GM18507 (cell line): ENCODE results near the gene ZSCAN29.
"Not testable (repeated sequence)": the region's sequence is repeated elsewhere in the genome, so short reads cannot be mapped to it uniquely, and the experiment has no call there.

Experiments
- DNase-seq: peaks from one replicate; pipeline ENCODE4 v3.0.0; 2011; ENCODE audit warnings: low read depth; ENCODE audit not compliant: insufficient read length; ENCODE audit errors: extremely low spot score
- FAIRE-seq: peaks from 2 replicates; lab custom pipeline; 2011; peaks lifted over from hg19 to GRCh38; lab: Jason Lieb, UNC

ZSCAN29 gene

DNA sequence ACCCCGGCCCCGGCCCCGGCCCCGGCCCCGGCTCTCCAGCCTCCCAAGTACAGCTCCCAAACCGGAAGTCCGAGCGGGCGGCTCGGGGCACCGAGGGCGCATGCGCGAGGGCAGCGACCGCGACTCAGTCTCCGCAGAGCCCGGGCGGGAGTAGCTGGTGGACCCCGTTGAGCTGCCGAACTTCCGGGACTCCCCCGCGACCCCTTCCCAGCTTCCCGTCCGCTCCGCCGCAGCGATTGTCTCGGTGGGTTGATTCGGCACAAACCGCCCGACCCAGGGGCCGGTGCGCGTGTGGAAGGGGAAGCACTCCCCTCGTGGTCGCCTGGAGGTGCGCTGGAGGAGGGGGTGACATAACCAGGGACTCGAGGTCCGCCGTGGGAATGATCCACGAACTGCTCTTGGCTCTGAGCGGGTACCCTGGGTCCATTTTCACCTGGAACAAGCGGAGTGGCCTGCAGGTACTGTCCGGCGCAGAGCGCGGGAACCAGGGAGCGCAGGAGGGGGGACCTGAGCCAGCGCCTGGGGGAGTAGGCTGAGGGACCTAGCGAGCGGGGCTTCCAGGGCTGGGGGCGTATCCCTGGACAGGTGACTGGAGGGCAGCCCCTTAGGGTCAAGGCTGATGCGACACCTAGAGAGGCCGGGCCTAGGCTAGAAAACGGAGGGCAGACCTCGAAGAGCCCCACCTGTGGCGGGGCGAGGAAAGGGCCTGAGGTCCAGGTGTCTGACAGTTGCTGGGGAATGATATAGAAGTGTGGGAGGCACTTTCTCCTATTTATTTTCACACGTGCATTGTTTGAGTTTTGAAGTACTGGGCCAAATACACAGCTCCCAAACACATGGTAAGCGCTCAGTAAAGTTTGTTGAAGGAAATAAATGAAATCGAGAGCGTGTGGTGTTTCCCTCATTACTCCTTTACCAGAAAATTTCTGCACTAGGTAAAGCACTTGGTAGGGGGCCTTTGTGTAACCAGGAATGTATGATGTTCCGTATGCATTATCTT lies at the start of gene ZSCAN29, which contains the start of gene TUBGCP4:
ZSCAN29 (minus strand) TSS at position 69 of the 1,000 bp plus-strand sequence. CDS start 1,130 bp downstream, outside the sequence.
TUBGCP4 (plus strand) TSS at position 127 of the 1,000 bp plus-strand sequence; CDS start at position 381, 254 bp downstream.
- FAIRE-seq (peak; percentile 76), DNase-seq (peak; percentile 95)

- FAIRE-seq (no peak), DNase-seq (no peak)
Measured at GRCh38 chr15:43420435-43420834, 49.6 kb upstream of the ZSCAN29 start.

DNA sequence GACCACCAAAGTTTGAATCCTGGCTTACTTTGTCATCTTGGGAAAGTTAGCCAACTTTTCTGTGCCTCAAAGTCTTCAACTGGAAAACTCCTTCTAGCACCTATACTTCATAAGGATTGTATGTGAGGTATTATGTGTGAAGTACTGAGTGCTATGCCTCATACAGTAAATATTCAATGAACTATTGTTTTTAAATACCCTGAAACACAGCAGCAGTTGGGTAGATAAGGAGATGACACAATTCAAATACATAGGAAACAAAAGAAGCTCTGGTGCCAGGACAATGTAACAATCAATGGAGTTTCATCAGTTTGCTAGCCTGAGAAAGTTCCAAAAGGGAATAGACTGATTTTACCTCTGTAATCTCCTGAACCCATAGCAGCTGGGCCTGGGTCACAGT lies 43.4 kb upstream of the ZSCAN29 start:
- FAIRE-seq (no peak), DNase-seq (no peak)

DNA sequence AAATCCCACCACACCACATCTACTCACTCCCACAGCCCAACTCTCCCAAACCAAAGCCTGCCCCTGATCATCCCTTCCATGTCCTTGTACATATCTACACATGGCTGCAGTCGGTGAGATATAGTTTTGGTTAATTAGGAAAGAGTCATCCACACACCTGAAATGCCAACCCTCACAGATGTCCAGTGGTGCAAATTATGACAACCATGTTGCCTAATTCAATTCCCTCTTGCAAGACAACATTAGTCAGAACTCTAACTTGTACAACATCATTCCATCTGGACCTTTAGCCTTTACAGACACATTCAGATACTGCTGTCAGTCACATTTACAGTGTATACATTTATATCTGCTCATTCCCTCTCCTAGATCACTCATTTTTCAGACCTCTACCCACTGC lies 41.3 kb upstream of the ZSCAN29 start:
- FAIRE-seq (no peak), DNase-seq (no peak)

GRCh38 chr15:43410572-43411214 lies 39.9 kb upstream of the ZSCAN29 start:
- DNase-seq (no peak), FAIRE-seq (no peak)

DNA sequence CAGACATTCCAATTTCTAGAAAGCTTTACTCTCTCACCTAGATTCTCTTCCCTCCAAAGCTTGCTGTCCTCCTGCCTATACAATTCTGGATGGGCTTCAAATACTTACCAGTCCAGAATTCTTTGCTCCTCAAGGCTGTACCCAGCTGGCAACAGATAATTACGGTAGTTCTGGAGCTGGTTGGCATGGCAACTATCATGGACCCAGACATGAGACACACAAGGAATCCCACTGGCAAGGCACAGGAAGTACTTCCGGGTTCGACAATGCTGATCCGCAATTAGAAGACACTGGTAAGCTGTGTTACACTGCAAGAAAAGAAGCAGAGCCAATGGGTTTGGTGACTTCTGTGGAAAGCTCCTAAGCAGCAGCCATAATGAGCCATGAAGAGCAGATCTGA lies 37.9 kb upstream of the ZSCAN29 start:
- DNase-seq (no peak), FAIRE-seq (no peak)

- no peak for DNase-seq
- FAIRE-seq, result no peak
Measured at GRCh38 chr15:43406808-43407207, 36.0 kb upstream of the ZSCAN29 start.

- DNase-seq (no peak), FAIRE-seq (no peak)
Measured at GRCh38 chr15:43406189-43406588, 35.3 kb upstream of the ZSCAN29 start.

DNA sequence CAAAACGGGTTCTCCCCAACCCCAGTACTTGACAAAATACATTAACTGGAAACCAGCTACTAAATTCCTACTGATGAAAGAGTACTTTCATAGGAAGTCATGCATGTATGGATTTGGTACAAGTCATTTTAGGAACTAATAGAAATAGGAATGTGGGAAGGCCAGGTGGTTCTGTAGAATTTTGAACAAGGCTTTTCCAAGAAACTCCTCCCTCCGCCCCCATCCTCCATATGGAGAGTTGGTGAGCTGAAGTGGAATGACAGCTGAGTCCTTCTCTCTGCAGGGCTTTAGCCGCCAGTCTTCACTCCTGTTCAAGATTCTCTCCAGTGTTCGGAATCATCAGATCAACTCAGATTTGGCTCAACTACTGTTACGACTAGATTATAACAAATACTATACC lies 33.3 kb upstream of the ZSCAN29 start:
- DNase-seq (no peak), FAIRE-seq (no peak)

DNA sequence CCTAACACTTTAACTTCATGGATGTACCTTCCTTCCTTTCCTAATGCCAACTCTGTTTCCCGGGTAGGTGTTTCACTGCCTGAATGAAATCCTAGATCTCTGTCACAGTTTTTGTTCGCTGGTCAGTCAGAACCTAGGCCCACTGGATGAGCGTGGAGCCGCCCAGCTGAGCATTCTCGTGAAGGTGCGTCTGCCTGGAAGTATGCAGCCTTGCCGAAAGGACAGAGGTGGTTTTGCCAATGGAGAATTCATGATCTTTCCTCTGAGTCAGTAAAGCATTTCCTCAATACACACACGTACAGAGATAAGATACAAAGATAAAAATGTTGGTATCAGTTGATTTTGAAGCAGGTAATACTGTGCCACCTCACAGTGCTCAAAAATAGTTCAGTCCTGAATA lies 32.8 kb upstream of the ZSCAN29 start:
- DNase-seq (no peak), FAIRE-seq (no peak)

DNA sequence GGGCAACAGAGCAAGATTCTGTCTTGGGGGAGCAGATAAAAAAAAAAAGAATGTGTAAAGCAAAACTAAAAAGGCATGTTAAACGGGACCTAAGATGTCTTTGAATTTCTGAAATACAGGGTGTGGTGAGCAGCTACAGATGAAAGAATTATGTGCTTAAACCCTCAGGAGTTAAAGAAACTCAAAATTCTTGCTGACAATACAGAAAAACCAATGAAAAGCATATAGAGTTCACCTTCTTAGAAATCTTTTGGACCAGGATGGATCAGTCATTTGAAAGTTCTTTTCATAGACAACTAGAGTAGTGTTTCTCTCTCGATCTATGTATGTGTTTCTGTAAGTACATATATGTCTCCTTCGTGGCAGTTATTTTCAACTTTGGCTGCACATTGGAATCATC lies 31.4 kb upstream of the ZSCAN29 start:
- FAIRE-seq (no peak), DNase-seq (no peak)

GRCh38 chr15:43393592-43393991 lies 22.7 kb upstream of the ZSCAN29 start:
- not testable (repeated sequence) for DNase-seq

DNA sequence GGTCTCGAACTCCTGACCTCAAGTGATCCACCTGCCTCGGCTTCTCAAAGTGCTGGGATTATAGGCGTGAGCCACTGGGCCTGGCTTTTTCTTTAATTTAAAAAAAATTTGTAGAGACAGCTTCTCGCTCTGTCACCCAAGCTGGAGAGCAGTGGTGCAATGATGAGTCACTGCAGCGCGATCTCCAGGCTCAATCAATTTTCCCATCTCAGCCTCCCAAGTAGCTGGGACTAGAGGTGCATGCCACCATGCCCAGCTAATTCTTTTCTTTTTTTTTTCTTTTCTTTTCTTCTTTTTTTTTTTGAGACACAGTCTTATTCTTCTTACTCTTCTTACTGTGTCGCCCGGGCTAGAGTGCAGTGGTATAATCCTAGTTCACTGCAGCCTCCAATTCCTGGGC lies 19.9 kb upstream of the ZSCAN29 start:
- DNase-seq (no peak), FAIRE-seq (no peak)

More at GRCh38 chr15:43393592-43393991, 22.7 kb upstream of the ZSCAN29 start:
- not testable (repeated sequence) for FAIRE-seq

- FAIRE-seq (no peak), DNase-seq (no peak)
Measured at GRCh38 chr15:43383070-43383469, 12.2 kb upstream of the ZSCAN29 start.

DNA sequence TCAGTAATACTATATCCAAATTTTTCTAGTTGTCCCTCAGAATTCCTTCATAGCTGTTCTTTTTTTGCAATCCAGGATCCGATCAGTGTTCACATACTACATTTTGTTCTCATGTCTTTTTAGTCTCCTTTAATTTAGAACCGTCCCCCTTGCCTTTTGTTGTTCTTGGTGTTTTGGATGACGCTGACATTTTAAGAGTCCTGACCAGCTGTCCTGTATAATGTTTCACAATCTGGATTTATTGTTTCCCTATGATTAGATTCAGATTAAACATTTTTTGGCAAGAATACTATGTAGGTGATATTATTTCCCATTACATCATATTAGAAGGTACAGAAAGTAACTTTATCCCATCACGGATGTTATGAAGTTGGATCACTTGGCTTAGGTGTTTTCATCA lies 11.5 kb upstream of the ZSCAN29 start:
- DNase-seq (no peak), FAIRE-seq (no peak)

DNA sequence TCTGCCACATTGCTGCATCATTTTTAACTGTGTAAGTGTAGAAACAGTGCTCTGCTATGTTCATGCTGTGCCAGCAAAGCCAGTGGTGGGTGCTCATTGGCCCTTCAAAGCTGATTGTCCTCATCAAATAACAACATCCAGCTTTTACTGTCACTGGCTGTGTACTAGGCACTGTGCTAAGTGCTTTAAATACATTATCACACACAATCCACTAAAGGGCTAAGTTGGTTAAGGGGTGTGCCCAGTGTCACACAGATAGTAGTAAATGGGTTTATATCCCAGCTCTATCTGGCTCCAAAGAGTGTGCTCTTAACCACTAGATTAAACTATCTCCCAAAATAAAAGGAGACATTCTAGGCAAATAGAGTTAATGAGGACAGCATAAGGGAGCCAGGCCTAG lies 7.8 kb upstream of the ZSCAN29 start:
- DNase-seq (no peak), FAIRE-seq (no peak)

- FAIRE-seq (peak; percentile 80), DNase-seq (no peak)
Measured at GRCh38 chr15:43376017-43376705, 5.3 kb upstream of the ZSCAN29 start.

- no peak for DNase-seq
- no peak for FAIRE-seq
Measured at GRCh38 chr15:43370310-43370974, 401 bp downstream of the ZSCAN29 start.

- FAIRE-seq (no peak), DNase-seq (no peak)
Measured at GRCh38 chr15:43361313-43361903, 9.4 kb downstream of the ZSCAN29 start.
